ENCODE results near the gene ZNF280D.

ZNF280D gene

DNA sequence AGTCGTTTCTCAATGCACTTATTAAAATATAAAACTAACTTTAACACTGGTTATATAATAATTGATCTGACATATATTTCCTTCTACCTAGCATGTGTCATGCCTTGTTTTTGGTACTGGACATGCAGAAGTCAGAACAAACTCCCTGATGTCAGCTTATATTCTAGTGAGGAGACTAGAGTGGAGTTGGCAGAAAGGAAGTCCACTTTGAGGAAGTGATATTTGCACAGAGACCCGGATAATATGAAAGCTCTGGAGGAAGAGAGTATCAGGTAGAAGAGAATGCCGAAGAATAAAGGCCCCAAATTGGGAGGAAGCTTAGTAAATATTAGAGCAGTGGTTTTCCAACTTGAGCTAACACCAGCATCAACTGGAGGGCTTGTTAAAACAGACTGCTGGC is 24.6 kb upstream of the ZNF280D start:
- no peak overlapping the region for H3K27ac ChIP-seq
- H3K4me3 ChIP-seq (ENCODE audit: low read depth, low read length): no peak overlapping the region
- TF ChIP-seq CTCF (IDR thresholded peaks at IDR 0.05; ENCODE audit: low read depth, low read length, missing control alignments): no peak
- no peaks in the 10 kb centered on the region for H3K36me3 ChIP-seq (replicated peaks)
- DNase-seq: no peak
- H3K27me3 ChIP-seq (replicated peaks): no peaks in the 10 kb centered on the region
- in situ Hi-C loops (cut with HindIII; ENCODE audit: low pct_ligation_motif_present, low sequenced_read_pairs): no loop called here

- Histone ChIP-seq H3K4me3 (ENCODE audit: low read depth, low read length) (no peak overlapping the region), H3K27ac (no peak overlapping the region), H3K36me3 (replicated peaks) (no peaks in the 10 kb centered on the region), H3K27me3 (replicated peaks) (no peaks in the 10 kb centered on the region)
- in situ Hi-C loops (cut with HindIII; ENCODE audit: low pct_ligation_motif_present, low sequenced_read_pairs): no loop called here
- DNase-seq: no peak
- no peak for TF ChIP-seq CTCF (IDR thresholded peaks at IDR 0.05; ENCODE audit: low read depth, low read length, missing control alignments)
Measured at GRCh38 chr15:56754772-56755370, 21.6 kb upstream of the ZNF280D start.

- no peak for TF ChIP-seq CTCF (IDR thresholded peaks at IDR 0.05; ENCODE audit: low read depth, low read length, missing control alignments)
- in situ Hi-C loops (cut with HindIII; ENCODE audit: low pct_ligation_motif_present, low sequenced_read_pairs): no loop called here
- H3K27ac ChIP-seq: no peak overlapping the region
- no peaks in the 10 kb centered on the region for H3K36me3 ChIP-seq (replicated peaks)
- no peak overlapping the region for H3K4me3 ChIP-seq (ENCODE audit: low read depth, low read length)
- DNase-seq: no peak
- H3K27me3 ChIP-seq (replicated peaks): no peaks in the 10 kb centered on the region
Measured at GRCh38 chr15:56752986-56753385, 19.7 kb upstream of the ZNF280D start.

- no peaks in the 10 kb centered on the region for H3K36me3 ChIP-seq (replicated peaks)
- no peak overlapping the region for H3K4me3 ChIP-seq (ENCODE audit: low read depth, low read length)
- H3K27me3 ChIP-seq (replicated peaks): no peaks in the 10 kb centered on the region
- in situ Hi-C loops (cut with HindIII; ENCODE audit: low pct_ligation_motif_present, low sequenced_read_pairs): no loop called here
- DNase-seq: no peak
- no peak overlapping the region for H3K27ac ChIP-seq
- no peak for TF ChIP-seq CTCF (IDR thresholded peaks at IDR 0.05; ENCODE audit: low read depth, low read length, missing control alignments)
Measured at GRCh38 chr15:56749982-56750381, 16.7 kb upstream of the ZNF280D start.

DNA sequence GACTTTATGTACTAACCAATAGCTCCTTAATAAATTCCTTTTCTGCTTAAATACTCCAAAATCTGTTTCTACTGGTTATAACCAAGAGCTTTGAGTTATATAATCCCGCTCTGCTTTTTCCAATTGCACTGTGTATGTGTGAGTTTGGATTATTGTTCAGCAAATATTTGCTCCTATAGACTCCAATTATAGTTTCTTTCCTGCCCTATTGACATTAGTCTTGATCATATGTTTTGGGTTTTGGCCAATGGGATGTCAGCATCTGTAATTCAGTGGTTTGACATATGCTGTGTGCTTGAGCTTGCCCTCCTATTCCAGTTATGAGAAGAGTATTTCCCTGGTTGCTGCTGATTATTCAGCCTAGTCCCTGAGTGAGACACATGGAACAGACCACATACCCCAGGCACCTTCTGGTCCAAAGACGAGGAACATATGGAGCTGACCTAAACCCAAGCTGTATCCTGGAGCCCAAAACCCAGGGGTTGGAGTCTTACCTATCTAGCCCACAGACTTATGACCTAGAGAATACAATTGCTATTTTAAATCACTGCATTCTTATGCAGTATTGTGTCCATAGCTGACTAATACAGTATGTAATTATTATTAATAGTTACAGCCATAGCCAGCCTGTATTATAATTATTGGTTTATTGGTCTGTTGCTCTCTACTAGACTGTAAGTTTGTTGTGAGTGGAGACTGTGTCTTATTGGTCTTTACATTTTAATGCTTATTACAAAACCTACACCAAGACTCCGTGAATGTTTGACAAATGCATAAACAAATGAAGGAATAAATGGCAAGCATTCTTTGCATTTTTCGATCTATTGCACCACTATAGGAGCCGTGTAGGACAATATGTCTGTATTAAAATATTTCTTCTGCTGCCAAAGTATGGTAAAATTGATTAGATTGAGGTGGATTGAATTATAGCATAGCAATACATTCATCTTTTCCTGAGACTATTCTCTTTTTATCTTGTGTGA is 11.7 kb upstream of the ZNF280D start:
- no peak for TF ChIP-seq CTCF (IDR thresholded peaks at IDR 0.05; ENCODE audit: low read depth, low read length, missing control alignments)
- Histone ChIP-seq H3K4me3 (ENCODE audit: low read depth, low read length) (no peak overlapping the region), H3K27ac (no peak overlapping the region), H3K27me3 (replicated peaks) (no peaks in the 10 kb centered on the region), H3K36me3 (replicated peaks) (no peaks in the 10 kb centered on the region)
- in situ Hi-C loops (cut with HindIII; ENCODE audit: low pct_ligation_motif_present, low sequenced_read_pairs): no loop called here
- DNase-seq: no peak
